IMR-90 (cell line): ENCODE measurements around the gene OSBPL8. TPM values are rescaled to one million over a fixed set of nuclear protein-coding genes. Genes with fewer than 3 reads are reported as not detected.

Source experiments
- ATAC-seq: fragments of 200-7000 bp; cut with Tn5 transposase; 2 replicates; pipeline ENCODE4 v1.9.1; 2020; ENCODE audit warnings: low read depth, mild to moderate bottlenecking, moderate library complexity
- BruUV-seq: library from RNA; stranded (reverse); fragments of 400-500 nt; replicated peaks from 2 replicates; lab custom pipeline; 2021; lab: Mats Ljungman, UMichigan
- CTCF ChIA-PET: fragments of 300-600 bp; formaldehyde crosslinking; extraction: SDS; loops from one replicate; lab custom pipeline; 2021; ENCODE audit warnings: antibody characterized with exemption; lab: Yijun Ruan, JAX
- POLR2A ChIA-PET: fragments of 300-600 bp; sonication (Branson Sonifier 250); formaldehyde crosslinking; loops from one replicate; lab custom pipeline; 2022; ENCODE audit warnings: antibody characterized with exemption; ENCODE audit not compliant: unreplicated experiment; lab: Charles Lee
- DNase-seq: peaks from one replicate; pipeline ENCODE4 v3.0.0; 2013
- H2AFZ ChIP-seq: replicated peaks from 2 replicates; pipeline ENCODE3; 2013; ENCODE audit warnings: low read length, mild to moderate bottlenecking; ENCODE audit not compliant: poor library complexity
- H2AK5ac ChIP-seq: 2 replicates; pipeline ENCODE4 v1.6.1; 2013; ENCODE audit warnings: low read depth, low read length, inconsistent platforms
- H2AK9ac ChIP-seq: replicated peaks from 2 replicates; pipeline ENCODE3; 2013; ENCODE audit warnings: mild to moderate bottlenecking, low read depth, low read length, moderate library complexity; ENCODE audit not compliant: poor library complexity
- H2BK120ac ChIP-seq: 2 replicates; pipeline ENCODE4 v1.6.1; 2013; ENCODE audit warnings: low read depth, low read length, inconsistent platforms
- H2BK15ac ChIP-seq: 3 replicates; pipeline ENCODE4 v1.6.1; 2013; ENCODE audit warnings: low read depth, low read length, inconsistent platforms
- H2BK20ac ChIP-seq: 2 replicates; pipeline ENCODE4 v1.6.1; 2013; ENCODE audit warnings: low read depth, mild to moderate bottlenecking, inconsistent platforms, low read length, moderate library complexity
- H2BK5ac ChIP-seq: 2 replicates; pipeline ENCODE4 v1.6.1; 2013; ENCODE audit warnings: mild to moderate bottlenecking, low read depth, low read length, inconsistent platforms; ENCODE audit not compliant: poor library complexity, severe bottlenecking
- H3K14ac ChIP-seq: replicated peaks from 2 replicates; pipeline ENCODE4 v1.6.1; 2013; ENCODE audit warnings: low read depth, low read length, inconsistent platforms
- H3K18ac ChIP-seq: 2 replicates; pipeline ENCODE4 v1.6.1; 2013; ENCODE audit warnings: low read depth, low read length, control low read depth
- H3K23ac ChIP-seq: 2 replicates; pipeline ENCODE4 v1.6.1; 2013; ENCODE audit warnings: low read depth, low read length, inconsistent platforms
- H3K27ac ChIP-seq: 2 replicates; pipeline ENCODE4 v1.5.1; 2013; ENCODE audit warnings: mild to moderate bottlenecking, control low read depth, low read length; ENCODE audit not compliant: insufficient read depth
- H3K27me3 ChIP-seq: 2 replicates; pipeline ENCODE4 v1.6.1; 2013; ENCODE audit warnings: low read length; ENCODE audit not compliant: control insufficient read depth, insufficient read depth
- H3K36me3 ChIP-seq: 2 replicates; pipeline ENCODE4 v1.6.1; 2013; ENCODE audit warnings: low read length, mixed read lengths; ENCODE audit not compliant: control insufficient read depth, insufficient read depth
- H3K4ac ChIP-seq: 2 replicates; pipeline ENCODE4 v1.6.1; 2013; ENCODE audit warnings: low read depth, low read length, inconsistent platforms
- H3K4me1 ChIP-seq: 2 replicates; pipeline ENCODE4 v1.6.1; 2013; ENCODE audit warnings: low read length, mixed read lengths; ENCODE audit not compliant: control insufficient read depth, insufficient read depth
- H3K4me2 ChIP-seq: 2 replicates; pipeline ENCODE4 v1.6.1; 2013; ENCODE audit warnings: low read depth, mild to moderate bottlenecking, control low read depth, low read length, moderate library complexity
- H3K4me3 ChIP-seq: 2 replicates; pipeline ENCODE4 v1.5.1; 2013; ENCODE audit warnings: low read depth, mild to moderate bottlenecking, control low read depth, low read length, moderate library complexity; ENCODE audit not compliant: insufficient read depth
- H3K56ac ChIP-seq: 2 replicates; pipeline ENCODE4 v1.6.1; 2013; ENCODE audit warnings: low read length, inconsistent platforms; ENCODE audit not compliant: insufficient read depth; ENCODE audit errors: extremely low read depth
- H3K79me1 ChIP-seq, 2 experiments: 2 replicates each; pipeline ENCODE4 v1.6.1; 2013; ENCODE audit warnings: low read length in 2 of 2, inconsistent platforms in 1 of 2, low read depth in 1 of 2
- H3K9ac ChIP-seq: 2 replicates; pipeline ENCODE4 v1.6.1; 2013; ENCODE audit warnings: low read depth, low read length, control low read depth
- H3K9me1 ChIP-seq: 2 replicates; pipeline ENCODE4 v1.6.1; 2013; ENCODE audit warnings: low read length, inconsistent platforms; ENCODE audit not compliant: insufficient read depth
- H3K9me3 ChIP-seq: 2 replicates; pipeline ENCODE4 v1.6.1; 2013; ENCODE audit warnings: low read length; ENCODE audit not compliant: control insufficient read depth, insufficient read depth
- H4K20me1 ChIP-seq: 2 replicates; pipeline ENCODE4 v1.6.1; 2013; ENCODE audit warnings: low read length, inconsistent platforms; ENCODE audit not compliant: insufficient read depth
- H4K5ac ChIP-seq: 2 replicates; pipeline ENCODE4 v1.6.1; 2013; ENCODE audit warnings: mild to moderate bottlenecking, low read depth, low read length, control low read depth
- H4K8ac ChIP-seq, 2 experiments: 2 replicates each; pipeline ENCODE4 v1.6.1; 2013; ENCODE audit warnings: low read depth in 2 of 2, low read length in 2 of 2, control low read depth in 1 of 2, inconsistent platforms in 1 of 2
- H4K91ac ChIP-seq: 2 replicates; pipeline ENCODE4 v1.6.1; 2013; ENCODE audit warnings: low read depth, low read length, inconsistent platforms; ENCODE audit not compliant: insufficient read depth
- CEBPB ChIP-seq: IDR thresholded peaks from 2 replicates; pipeline ENCODE4 v1.6.1; 2012; ENCODE audit warnings: low read depth, low read length, improper control_type of control experiment
- CHD1 ChIP-seq: IDR thresholded peaks from 2 replicates; pipeline ENCODE4 v1.6.1; 2012; ENCODE audit warnings: low read depth, low read length, improper control_type of control experiment
- MAZ ChIP-seq: IDR thresholded peaks from 2 replicates; pipeline ENCODE4 v1.6.1; 2012; ENCODE audit warnings: low read depth, mild to moderate bottlenecking, low read length, improper control_type of control experiment, moderate library complexity, borderline replicate concordance
- NFE2L2 ChIP-seq: fragments of 150-350 bp; IDR thresholded peaks from 2 replicates; pipeline ENCODE4 v1.6.1; 2016; ENCODE audit warnings: low read depth, mild to moderate bottlenecking, low read length
- POLR2A ChIP-seq: IDR thresholded peaks from 2 replicates; pipeline ENCODE4 v1.6.1; 2012; ENCODE audit warnings: mild to moderate bottlenecking, low read depth, low read length
- RAD21 ChIP-seq: IDR thresholded peaks from 2 replicates; pipeline ENCODE4 v1.6.1; 2012; ENCODE audit warnings: low read length, improper control_type of control experiment
- RFX5 ChIP-seq: IDR thresholded peaks from 2 replicates; pipeline ENCODE4 v1.8.0; 2012; ENCODE audit warnings: low read depth, mild to moderate bottlenecking, low read length, moderate library complexity
- WGBS, 2 experiments: methylation state at CpG; one replicate each; pipeline versions ENCODE4 v1.1.5 to v1.1.7; 2013; ENCODE audit warnings: missing lambda C conversion rate in 2 of 2; ENCODE audit not compliant: insufficient read length in 1 of 2; ENCODE audit errors: extremely low coverage in 2 of 2; 5-methylcytosine and 5-hydroxymethylcytosine counted together
- dilution Hi-C: fragments of 300-500 bp; cut with HindIII; formaldehyde crosslinking; loops from one replicate; pipeline ENCODE4 v1.14.3; 2018; ENCODE audit warnings: low sequenced_read_pairs; ENCODE audit not compliant: unreplicated experiment
- in situ Hi-C: fragments of 300-500 bp; cut with MboI; formaldehyde crosslinking; loops from 3 replicates; pipeline ENCODE4 v1.14.3; 2019; ENCODE audit warnings: low sequenced_read_pairs, inconsistent platforms, mixed read lengths
- intact Hi-C: fragments of 100-400 bp; cut with micrococcal nuclease; formaldehyde crosslinking; loops from 2 replicates; pipeline ENCODE4 v1.10.0; 2022
- polyA plus RNA-seq, 3 experiments: library from polyadenylated mRNA; depleted of rRNA; stranded (reverse); fragments of >200 nt; gene quantifications; 2 replicates each; pipeline ENCODE4 v1.2.3, GENCODE V29; 2012; ENCODE audit warnings: low replicate concordance in 1 of 3
- total RNA-seq: library from RNA; depleted of rRNA; stranded (reverse); fragments of >200 nt; gene quantifications from 2 replicates; pipeline ENCODE4 v1.2.3, GENCODE V29; 2012
- TF ChIP-seq, protein P1 (sequence below): fragments of 150-350 bp; IDR thresholded peaks from 2 replicates; pipeline ENCODE4 v1.6.1; 2016; ENCODE audit warnings: low read depth, mild to moderate bottlenecking, low read length, moderate library complexity, borderline replicate concordance
- TF ChIP-seq, protein P2 (sequence below): conservative IDR thresholded peaks from 2 replicates; pipeline ENCODE4 v1.5.1; 2012; ENCODE audit warnings: mild to moderate bottlenecking, low read depth, low read length, improper control_type of control experiment
- TF ChIP-seq, protein P3 (sequence below): fragments of 150-350 bp; IDR thresholded peaks from 2 replicates; pipeline ENCODE4 v1.6.1; 2017; ENCODE audit warnings: mild to moderate bottlenecking, antibody characterized with exemption, low read length, low read depth

Gene OSBPL8
- total and polyA plus RNA-seq, 2 of the 4 experiments (the other 2 are of a cell fraction), result 17.8 to 24.2 TPM

DNA sequence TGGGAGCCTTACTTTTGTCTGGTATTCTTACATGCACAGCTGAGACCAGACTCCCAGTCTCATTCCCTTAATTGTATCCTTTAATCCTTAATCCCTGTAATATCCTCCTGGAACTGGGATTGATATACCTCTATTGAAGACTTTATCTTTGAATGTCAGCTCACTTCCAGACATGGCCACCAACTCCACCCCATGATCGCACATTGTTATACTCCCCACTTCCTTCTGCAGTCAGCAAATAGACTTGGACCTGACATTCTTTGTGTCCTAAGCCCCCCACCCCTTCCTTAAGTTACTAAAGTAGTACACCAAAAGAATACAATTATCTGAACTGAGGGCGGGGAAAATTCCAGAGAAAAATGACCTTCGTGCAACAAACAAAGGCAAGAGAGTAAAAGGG is 8.6 kb upstream of the OSBPL8 start:
- Histone ChIP-seq H3K4ac (no peak overlapping the region), H3K4me2 (no peak overlapping the region), H4K20me1 (no peaks in the 10 kb centered on the region), H3K9ac (no peak overlapping the region), H4K8ac (no peak overlapping the region), H3K56ac (no peak overlapping the region), H2AK5ac (no peak overlapping the region), H3K9me3 (no peaks in the 10 kb centered on the region), H4K91ac (no peak overlapping the region), H3K18ac (no peak overlapping the region), H2BK20ac (no peak overlapping the region), H2AFZ (no peak overlapping the region), H3K27me3 (no peaks in the 10 kb centered on the region), H3K14ac (no peak overlapping the region), H3K4me3 (no peak overlapping the region), H2AK9ac (no peak overlapping the region), H3K23ac (no peak overlapping the region), H3K9me1 (no peaks in the 10 kb centered on the region; the same call in 1 of the 2 replicates), H2BK15ac (no peak overlapping the region), H3K79me1 (no peaks in the 10 kb centered on the region), H3K36me3 (no peaks in the 10 kb centered on the region), H4K5ac (no peak overlapping the region), H3K4me1 (no peaks in the 10 kb centered on the region), H2BK120ac (no peak overlapping the region), H3K27ac (no peak overlapping the region), H2BK5ac (no peak overlapping the region)
- DNase-seq (no peak), ATAC-seq (no peak)
- BruUV-seq, result no TSS peak
- CTCF ChIA-PET, result interaction anchor here (0.5 kb wide), 1 partner anchor 16 kb away, joined by 4 read pairs; no protein-coding TSS in a partner anchor
- TF ChIP-seq MAZ, result no peak
- TF ChIP-seq RFX5, result no peak
- TF ChIP-seq POLR2A, result no peak
- TF ChIP-seq, protein P1, sequence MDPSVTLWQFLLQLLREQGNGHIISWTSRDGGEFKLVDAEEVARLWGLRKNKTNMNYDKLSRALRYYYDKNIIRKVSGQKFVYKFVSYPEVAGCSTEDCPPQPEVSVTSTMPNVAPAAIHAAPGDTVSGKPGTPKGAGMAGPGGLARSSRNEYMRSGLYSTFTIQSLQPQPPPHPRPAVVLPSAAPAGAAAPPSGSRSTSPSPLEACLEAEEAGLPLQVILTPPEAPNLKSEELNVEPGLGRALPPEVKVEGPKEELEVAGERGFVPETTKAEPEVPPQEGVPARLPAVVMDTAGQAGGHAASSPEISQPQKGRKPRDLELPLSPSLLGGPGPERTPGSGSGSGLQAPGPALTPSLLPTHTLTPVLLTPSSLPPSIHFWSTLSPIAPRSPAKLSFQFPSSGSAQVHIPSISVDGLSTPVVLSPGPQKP, result no peak
- TF ChIP-seq CEBPB, result no peak
- TF ChIP-seq, protein P2, sequence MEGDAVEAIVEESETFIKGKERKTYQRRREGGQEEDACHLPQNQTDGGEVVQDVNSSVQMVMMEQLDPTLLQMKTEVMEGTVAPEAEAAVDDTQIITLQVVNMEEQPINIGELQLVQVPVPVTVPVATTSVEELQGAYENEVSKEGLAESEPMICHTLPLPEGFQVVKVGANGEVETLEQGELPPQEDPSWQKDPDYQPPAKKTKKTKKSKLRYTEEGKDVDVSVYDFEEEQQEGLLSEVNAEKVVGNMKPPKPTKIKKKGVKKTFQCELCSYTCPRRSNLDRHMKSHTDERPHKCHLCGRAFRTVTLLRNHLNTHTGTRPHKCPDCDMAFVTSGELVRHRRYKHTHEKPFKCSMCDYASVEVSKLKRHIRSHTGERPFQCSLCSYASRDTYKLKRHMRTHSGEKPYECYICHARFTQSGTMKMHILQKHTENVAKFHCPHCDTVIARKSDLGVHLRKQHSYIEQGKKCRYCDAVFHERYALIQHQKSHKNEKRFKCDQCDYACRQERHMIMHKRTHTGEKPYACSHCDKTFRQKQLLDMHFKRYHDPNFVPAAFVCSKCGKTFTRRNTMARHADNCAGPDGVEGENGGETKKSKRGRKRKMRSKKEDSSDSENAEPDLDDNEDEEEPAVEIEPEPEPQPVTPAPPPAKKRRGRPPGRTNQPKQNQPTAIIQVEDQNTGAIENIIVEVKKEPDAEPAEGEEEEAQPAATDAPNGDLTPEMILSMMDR, result no peak
- no peak for TF ChIP-seq CHD1
- TF ChIP-seq, protein P3, sequence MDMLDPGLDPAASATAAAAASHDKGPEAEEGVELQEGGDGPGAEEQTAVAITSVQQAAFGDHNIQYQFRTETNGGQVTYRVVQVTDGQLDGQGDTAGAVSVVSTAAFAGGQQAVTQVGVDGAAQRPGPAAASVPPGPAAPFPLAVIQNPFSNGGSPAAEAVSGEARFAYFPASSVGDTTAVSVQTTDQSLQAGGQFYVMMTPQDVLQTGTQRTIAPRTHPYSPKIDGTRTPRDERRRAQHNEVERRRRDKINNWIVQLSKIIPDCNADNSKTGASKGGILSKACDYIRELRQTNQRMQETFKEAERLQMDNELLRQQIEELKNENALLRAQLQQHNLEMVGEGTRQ, result no peak
- TF ChIP-seq RAD21, result no peak
- no peak for TF ChIP-seq NFE2L2
- intact Hi-C loops (no loop called here), dilution Hi-C loops (no loop called here), in situ Hi-C loops (no loop called here)
- POLR2A ChIA-PET, result no interaction called here
- WGBS, 2 experiments, result no CpG with 5 or more reads among the region's 3 CpGs
